ENCODE data around the gene NUP93.

Gene NUP93

DNA sequence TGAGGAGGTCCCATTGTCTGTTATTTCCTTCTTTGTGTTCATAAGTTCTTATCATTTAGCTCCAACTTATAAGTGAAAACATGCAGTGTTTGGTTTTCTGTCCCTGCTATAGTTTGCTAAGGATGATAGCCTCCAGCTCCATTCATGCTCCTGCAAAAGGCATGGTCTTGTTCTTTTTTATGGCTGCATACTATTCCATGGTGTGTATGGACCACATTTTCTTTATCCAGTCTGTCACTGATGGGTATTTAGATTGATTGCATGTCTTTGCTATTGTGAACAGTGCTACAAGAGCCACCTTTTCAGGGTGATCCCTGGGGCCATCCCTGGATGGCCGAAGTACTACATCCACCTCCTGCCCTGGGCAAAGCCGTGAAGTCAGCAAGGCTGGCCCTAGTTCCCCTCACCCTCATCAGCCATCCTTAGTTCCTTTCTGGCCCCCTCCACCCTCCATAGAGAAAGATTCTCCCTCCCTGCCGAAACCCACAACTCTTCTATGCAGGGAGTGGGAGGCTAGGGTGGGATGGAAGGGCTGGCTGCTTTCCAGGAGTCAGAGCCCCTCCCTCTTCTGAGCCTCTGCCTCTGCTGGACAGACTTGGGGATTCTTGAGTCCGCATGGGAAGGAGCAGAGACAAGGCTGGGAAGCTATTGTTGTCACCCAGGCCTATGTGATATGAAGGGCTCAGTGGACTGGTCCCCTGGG is 39.4 kb upstream of the NUP93 start:
- Histone ChIP-seq H3K9me3 (ENCODE audit: control insufficient read depth, low read depth, low read length) (no peaks in the 10 kb centered on the region), H3K9ac (ENCODE audit: low read length) (no peak overlapping the region), H3K36me3 (ENCODE audit: control insufficient read depth, low read depth, low read length) (no peaks in the 10 kb centered on the region), H3K27me3 (ENCODE audit: control insufficient read depth, insufficient read depth, low read length) (no peaks in the 10 kb centered on the region), H3K4me1 (ENCODE audit: control insufficient read depth, low read depth, low read length) (no peaks in the 10 kb centered on the region), H3K27ac (ENCODE audit: low read length) (no peak overlapping the region), H3K4me3 (ENCODE audit: low read length) (no peak overlapping the region)

- Histone ChIP-seq H3K9ac (ENCODE audit: low read length) (no peak overlapping the region), H3K27me3 (ENCODE audit: control insufficient read depth, insufficient read depth, low read length) (no peaks in the 10 kb centered on the region), H3K36me3 (ENCODE audit: control insufficient read depth, low read depth, low read length) (no peaks in the 10 kb centered on the region), H3K4me1 (ENCODE audit: control insufficient read depth, low read depth, low read length) (no peaks in the 10 kb centered on the region), H3K4me3 (ENCODE audit: low read length) (no peak overlapping the region), H3K27ac (ENCODE audit: low read length) (no peak overlapping the region), H3K9me3 (ENCODE audit: control insufficient read depth, low read depth, low read length) (no peaks in the 10 kb centered on the region)
These were observed 38.0 kb upstream of the NUP93 start for GRCh38 chr16:56691885-56692284.

DNA sequence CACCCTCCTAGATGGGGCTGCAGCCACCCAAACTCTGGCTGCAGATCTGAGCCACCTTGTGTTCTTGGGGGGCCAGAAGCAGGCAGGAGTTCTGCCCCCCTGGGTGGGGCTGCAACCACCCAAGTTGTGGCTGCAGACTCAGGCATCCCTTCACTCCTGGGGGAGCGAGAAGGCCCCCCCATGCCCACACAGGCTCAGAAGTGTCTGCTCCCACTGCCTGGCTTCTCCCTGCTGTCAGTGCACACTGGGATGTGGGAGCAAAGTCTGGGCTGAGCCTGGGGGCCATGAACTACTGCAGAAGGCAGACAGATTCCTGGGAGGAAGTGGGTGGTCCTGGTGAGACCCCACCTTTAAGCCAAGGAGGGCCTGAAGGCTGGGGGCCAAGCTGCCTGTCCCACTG is 34.7 kb upstream of the NUP93 start:
- no peaks in the 10 kb centered on the region for H3K9me3 ChIP-seq (ENCODE audit: control insufficient read depth, low read depth, low read length)
- no peaks in the 10 kb centered on the region for H3K27me3 ChIP-seq (ENCODE audit: control insufficient read depth, insufficient read depth, low read length)
- no peak overlapping the region for H3K27ac ChIP-seq (ENCODE audit: low read length)
- H3K4me1 ChIP-seq (ENCODE audit: control insufficient read depth, low read depth, low read length) = no peaks in the 10 kb centered on the region
- H3K4me3 ChIP-seq (ENCODE audit: low read length) = no peak overlapping the region
- H3K36me3 ChIP-seq (ENCODE audit: control insufficient read depth, low read depth, low read length) = no peaks in the 10 kb centered on the region
- H3K9ac ChIP-seq (ENCODE audit: low read length) = no peak overlapping the region

GRCh38 chr16:56697456-56698155 is 32.3 kb upstream of the NUP93 start:
- H3K27ac ChIP-seq (ENCODE audit: low read length) = no peak overlapping the region
- H3K9me3 ChIP-seq (ENCODE audit: control insufficient read depth, low read depth, low read length) = no peaks in the 10 kb centered on the region
- H3K4me3 ChIP-seq (ENCODE audit: low read length) = no peak overlapping the region
- no peaks in the 10 kb centered on the region for H3K36me3 ChIP-seq (ENCODE audit: control insufficient read depth, low read depth, low read length)
- H3K27me3 ChIP-seq (ENCODE audit: control insufficient read depth, insufficient read depth, low read length) = no peaks in the 10 kb centered on the region
- peaks cover 4% of the 10 kb centered on the region for H3K4me1 ChIP-seq (ENCODE audit: control insufficient read depth, low read depth, low read length)
- H3K9ac ChIP-seq (ENCODE audit: low read length) = no peak overlapping the region

DNA sequence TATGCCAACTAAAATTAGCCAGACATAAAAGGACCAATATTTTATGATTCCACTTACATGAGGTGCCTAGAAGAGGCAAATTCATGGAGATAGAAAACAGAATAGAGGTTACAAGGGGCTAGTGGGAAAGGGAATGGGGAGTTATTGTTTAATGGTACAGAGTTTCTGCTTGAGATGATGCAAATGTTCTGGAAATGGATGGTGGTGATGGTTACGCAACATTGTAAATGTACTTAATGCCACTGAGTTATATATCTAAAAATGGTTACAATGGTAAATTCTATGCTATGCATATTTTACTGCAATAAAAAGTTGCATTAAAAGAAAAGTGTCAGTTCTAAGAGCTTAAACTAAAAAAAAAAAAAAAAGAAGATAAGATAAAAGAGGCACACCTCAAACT is 29.7 kb upstream of the NUP93 start:
- Histone ChIP-seq H3K9ac (ENCODE audit: low read length) (no peak overlapping the region), H3K4me1 (ENCODE audit: control insufficient read depth, low read depth, low read length) (peaks cover 4% of the 10 kb centered on the region), H3K27ac (ENCODE audit: low read length) (no peak overlapping the region), H3K9me3 (ENCODE audit: control insufficient read depth, low read depth, low read length) (no peaks in the 10 kb centered on the region), H3K36me3 (ENCODE audit: control insufficient read depth, low read depth, low read length) (no peaks in the 10 kb centered on the region), H3K27me3 (ENCODE audit: control insufficient read depth, insufficient read depth, low read length) (no peaks in the 10 kb centered on the region), H3K4me3 (ENCODE audit: low read length) (no peak overlapping the region)

GRCh38 chr16:56700631-56701030 is 29.3 kb upstream of the NUP93 start:
- no peaks in the 10 kb centered on the region for H3K27me3 ChIP-seq (ENCODE audit: control insufficient read depth, insufficient read depth, low read length)
- no peak overlapping the region for H3K27ac ChIP-seq (ENCODE audit: low read length)
- H3K36me3 ChIP-seq (ENCODE audit: control insufficient read depth, low read depth, low read length) = no peaks in the 10 kb centered on the region
- H3K4me3 ChIP-seq (ENCODE audit: low read length) = no peak overlapping the region
- no peaks in the 10 kb centered on the region for H3K9me3 ChIP-seq (ENCODE audit: control insufficient read depth, low read depth, low read length)
- no peak overlapping the region for H3K9ac ChIP-seq (ENCODE audit: low read length)
- peaks cover 4% of the 10 kb centered on the region for H3K4me1 ChIP-seq (ENCODE audit: control insufficient read depth, low read depth, low read length)

DNA sequence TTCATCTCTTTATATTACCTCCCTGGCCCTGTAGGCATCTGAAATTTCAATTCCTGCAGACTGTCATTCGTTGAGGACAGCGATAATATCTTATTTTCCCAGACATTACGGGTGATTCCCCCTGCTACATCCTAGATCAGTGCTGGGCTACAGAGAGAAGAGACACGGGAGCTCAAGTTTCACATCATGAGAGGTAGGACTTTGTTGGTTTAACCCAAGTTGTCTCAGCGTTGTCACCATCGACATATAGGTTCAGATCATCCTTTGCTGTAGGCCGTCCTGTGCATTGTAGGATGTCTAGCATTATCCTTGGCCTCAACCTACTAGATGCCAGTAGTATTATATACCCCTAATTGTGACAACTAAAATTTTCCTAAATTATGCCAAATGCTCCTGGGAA is 28.4 kb upstream of the NUP93 start:
- Histone ChIP-seq H3K36me3 (ENCODE audit: control insufficient read depth, low read depth, low read length) (no peaks in the 10 kb centered on the region), H3K4me1 (ENCODE audit: control insufficient read depth, low read depth, low read length) (peaks cover 4% of the 10 kb centered on the region), H3K9ac (ENCODE audit: low read length) (no peak overlapping the region), H3K27ac (ENCODE audit: low read length) (no peak overlapping the region), H3K9me3 (ENCODE audit: control insufficient read depth, low read depth, low read length) (no peaks in the 10 kb centered on the region), H3K4me3 (ENCODE audit: low read length) (no peak overlapping the region), H3K27me3 (ENCODE audit: control insufficient read depth, insufficient read depth, low read length) (no peaks in the 10 kb centered on the region)

DNA sequence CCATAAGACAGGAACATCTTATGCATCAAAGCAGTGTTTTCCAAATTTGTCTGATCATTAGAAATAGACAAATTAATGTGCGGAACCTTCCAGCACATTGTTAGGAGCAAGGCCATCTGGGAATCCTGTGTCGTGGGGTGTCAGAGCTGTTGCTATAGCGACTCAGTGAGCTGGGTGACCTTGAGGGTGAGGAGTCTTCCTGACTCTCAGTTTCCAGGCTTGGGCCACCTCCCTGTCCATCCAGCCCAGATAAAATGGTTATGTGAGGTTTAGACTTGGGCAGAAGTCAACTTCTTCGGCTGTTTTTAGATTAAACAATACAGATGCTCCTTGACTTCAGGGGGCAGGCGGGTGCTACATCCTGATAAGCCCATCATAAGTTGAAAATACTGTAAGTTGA is 27.1 kb upstream of the NUP93 start:
- Histone ChIP-seq H3K9me3 (ENCODE audit: control insufficient read depth, low read depth, low read length) (no peaks in the 10 kb centered on the region), H3K4me3 (ENCODE audit: low read length) (no peak overlapping the region), H3K9ac (ENCODE audit: low read length) (no peak overlapping the region), H3K4me1 (ENCODE audit: control insufficient read depth, low read depth, low read length) (peaks cover 4% of the 10 kb centered on the region), H3K27ac (ENCODE audit: low read length) (no peak overlapping the region), H3K27me3 (ENCODE audit: control insufficient read depth, insufficient read depth, low read length) (no peaks in the 10 kb centered on the region), H3K36me3 (ENCODE audit: control insufficient read depth, low read depth, low read length) (no peaks in the 10 kb centered on the region)

DNA sequence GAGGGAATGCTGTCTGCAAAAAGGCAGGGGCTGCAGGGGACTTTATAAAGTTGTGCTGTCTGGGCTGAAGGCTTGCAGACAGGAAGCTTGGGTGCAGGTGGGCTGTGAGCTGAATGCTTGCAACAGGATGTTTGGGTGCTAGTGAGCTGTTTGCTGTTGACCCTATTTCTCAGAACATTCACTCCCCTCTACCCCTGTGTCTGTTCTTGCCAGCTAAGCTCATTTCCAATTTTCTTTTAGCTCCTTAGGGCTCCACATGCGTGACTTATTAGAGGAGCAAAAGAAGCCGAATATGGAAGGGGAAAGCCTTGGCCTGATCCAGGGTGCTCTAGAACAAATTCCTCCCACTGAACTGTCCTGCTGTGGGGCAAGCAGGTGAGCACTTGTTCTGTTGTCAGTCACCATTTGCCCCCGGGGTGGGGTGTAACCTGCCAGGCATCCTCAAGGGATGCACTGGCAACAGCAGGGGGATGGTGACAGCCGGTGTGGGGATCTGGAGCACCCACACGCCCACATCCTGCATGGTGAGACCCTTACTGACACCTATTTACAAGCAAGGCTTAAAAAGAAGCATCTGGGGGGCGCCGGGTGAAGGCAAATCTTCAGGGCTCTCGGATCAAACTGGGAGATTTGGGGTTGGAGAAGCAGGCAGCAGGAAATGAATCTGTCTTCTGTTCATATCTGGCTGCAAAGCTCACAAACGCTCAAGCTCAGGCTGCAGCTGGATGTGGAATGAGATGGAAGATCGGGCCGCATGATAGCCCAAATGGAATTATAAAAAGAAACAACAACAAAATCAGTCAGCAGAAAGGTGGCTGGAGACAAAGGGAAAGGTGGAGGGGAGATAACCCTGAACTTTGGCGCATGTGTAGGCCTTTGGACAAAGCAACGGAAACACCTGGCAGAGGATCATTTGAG is 21.1 kb upstream of the NUP93 start:
- H3K27ac ChIP-seq (ENCODE audit: low read length) = no peak overlapping the region
- no peak overlapping the region for H3K4me3 ChIP-seq (ENCODE audit: low read length)
- no peaks in the 10 kb centered on the region for H3K27me3 ChIP-seq (ENCODE audit: control insufficient read depth, insufficient read depth, low read length)
- no peaks in the 10 kb centered on the region for H3K36me3 ChIP-seq (ENCODE audit: control insufficient read depth, low read depth, low read length)
- no peaks in the 10 kb centered on the region for H3K4me1 ChIP-seq (ENCODE audit: control insufficient read depth, low read depth, low read length)
- no peak overlapping the region for H3K9ac ChIP-seq (ENCODE audit: low read length)
- H3K9me3 ChIP-seq (ENCODE audit: control insufficient read depth, low read depth, low read length) = no peaks in the 10 kb centered on the region

DNA sequence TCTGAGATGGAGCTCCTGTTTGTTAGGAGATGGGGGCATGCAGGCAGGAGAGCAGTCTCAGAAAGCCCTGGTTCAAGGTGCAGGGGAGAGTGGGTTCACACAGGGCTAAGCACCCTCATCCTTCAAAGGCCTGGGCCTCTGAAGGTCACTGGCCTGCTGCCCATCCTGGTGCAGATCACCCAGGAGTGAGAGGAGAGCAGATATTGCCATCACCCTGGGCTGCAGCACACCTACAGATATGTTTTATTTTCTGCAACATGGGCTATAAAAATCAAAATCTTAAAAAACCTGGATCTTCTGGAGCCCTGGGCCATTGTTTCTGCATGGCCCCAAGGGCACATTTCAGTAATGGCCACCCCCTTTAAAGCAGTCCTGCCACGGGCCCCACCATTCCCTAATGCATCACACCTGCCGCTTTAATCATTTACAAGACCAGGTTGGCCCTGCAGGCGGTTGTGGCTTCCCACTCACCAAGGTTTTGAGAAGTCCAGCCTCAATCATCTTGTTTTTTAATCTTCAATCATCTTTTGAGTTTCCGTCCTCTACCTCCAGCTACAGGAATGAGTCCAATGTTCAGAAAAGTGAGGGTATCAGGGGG is 20.4 kb upstream of the NUP93 start:
- Histone ChIP-seq H3K4me3 (ENCODE audit: low read length) (no peak overlapping the region), H3K27me3 (ENCODE audit: control insufficient read depth, insufficient read depth, low read length) (no peaks in the 10 kb centered on the region)

DNA sequence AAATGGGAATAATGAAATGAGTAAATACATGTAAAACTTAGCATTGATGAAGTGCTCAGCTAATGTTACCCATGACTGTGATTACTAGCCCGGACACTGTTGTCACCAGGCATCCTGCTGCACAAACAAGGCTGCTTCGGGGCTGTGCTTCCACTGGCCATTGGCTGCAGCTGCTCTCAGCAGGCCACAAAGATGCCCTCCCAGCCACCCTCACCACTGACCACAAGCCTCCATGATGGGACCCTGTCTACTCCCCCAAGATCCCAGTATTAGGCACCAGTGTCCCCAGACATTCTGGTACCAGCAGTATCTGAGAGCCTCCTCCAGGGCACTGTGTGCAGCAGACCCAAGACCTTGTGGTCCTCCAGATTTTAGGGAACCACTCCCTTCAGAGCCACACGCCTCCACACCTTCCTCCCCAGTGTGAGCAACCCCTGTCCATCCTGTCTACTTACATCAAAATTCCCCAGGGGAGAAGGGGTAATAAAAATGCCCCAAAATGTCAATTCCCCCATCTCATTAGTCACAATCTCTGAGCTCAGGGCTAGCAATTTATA is 19.7 kb upstream of the NUP93 start:
- Histone ChIP-seq H3K4me3 (ENCODE audit: low read length) (no peak overlapping the region), H3K9ac (ENCODE audit: low read length) (no peak overlapping the region), H3K27me3 (ENCODE audit: control insufficient read depth, insufficient read depth, low read length) (peaks cover 7% of the 10 kb centered on the region), H3K4me1 (ENCODE audit: control insufficient read depth, low read depth, low read length) (no peaks in the 10 kb centered on the region), H3K9me3 (ENCODE audit: control insufficient read depth, low read depth, low read length) (no peaks in the 10 kb centered on the region), H3K27ac (ENCODE audit: low read length) (no peak overlapping the region), H3K36me3 (ENCODE audit: control insufficient read depth, low read depth, low read length) (no peaks in the 10 kb centered on the region)

More for the DNA sequence above, 20.4 kb upstream of the NUP93 start:
- Histone ChIP-seq H3K36me3 (ENCODE audit: control insufficient read depth, low read depth, low read length) (no peaks in the 10 kb centered on the region), H3K27ac (ENCODE audit: low read length) (no peak overlapping the region), H3K9ac (ENCODE audit: low read length) (no peak overlapping the region), H3K9me3 (ENCODE audit: control insufficient read depth, low read depth, low read length) (no peaks in the 10 kb centered on the region), H3K4me1 (ENCODE audit: control insufficient read depth, low read depth, low read length) (no peaks in the 10 kb centered on the region)
